IMR-90 (cell line): Measurements from ENCODE around the gene ANP32B.

ENCODE experiments used
- CEBPB ChIP-seq: IDR thresholded peaks from 2 replicates; pipeline ENCODE4 v1.6.1; 2012; ENCODE audit warnings: low read depth, low read length, improper control_type of control experiment
- MAFK ChIP-seq: IDR thresholded peaks from 2 replicates; pipeline ENCODE4 v1.6.1; 2012; ENCODE audit warnings: low read depth, low read length, improper control_type of control experiment
- POLR2A ChIP-seq: IDR thresholded peaks from 2 replicates; pipeline ENCODE4 v1.6.1; 2012; ENCODE audit warnings: mild to moderate bottlenecking, low read depth, low read length
- RCOR1 ChIP-seq: IDR thresholded peaks from 2 replicates; pipeline ENCODE4 v1.6.1; 2012; ENCODE audit warnings: mild to moderate bottlenecking, low read length, improper control_type of control experiment; ENCODE audit not compliant: insufficient replicate concordance
- TF ChIP-seq, protein P1 (sequence below): conservative IDR thresholded peaks from 2 replicates; pipeline ENCODE4 v1.5.1; 2012; ENCODE audit warnings: mild to moderate bottlenecking, low read depth, low read length, improper control_type of control experiment

DNA sequence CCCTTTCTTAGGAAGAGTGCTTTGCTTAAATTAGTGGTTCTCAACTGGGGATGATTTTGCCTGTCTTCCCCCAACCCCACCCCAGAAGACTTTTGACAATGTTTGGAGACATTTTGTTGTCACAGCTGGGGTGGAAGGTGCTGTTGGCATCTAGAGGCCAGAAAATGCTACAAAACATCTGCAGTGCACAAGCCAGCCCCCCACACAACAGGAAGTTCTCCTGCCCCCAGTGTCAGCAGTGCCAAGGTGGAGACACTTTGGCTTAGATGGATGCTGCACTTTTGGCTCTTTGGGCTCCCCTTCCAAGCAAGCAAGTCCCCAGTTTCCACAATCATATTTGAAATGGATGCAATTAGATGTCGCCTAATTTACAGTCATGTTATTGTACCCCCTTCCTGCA lies 47.9 kb upstream of the ANP32B start:
- TF ChIP-seq, protein P1, sequence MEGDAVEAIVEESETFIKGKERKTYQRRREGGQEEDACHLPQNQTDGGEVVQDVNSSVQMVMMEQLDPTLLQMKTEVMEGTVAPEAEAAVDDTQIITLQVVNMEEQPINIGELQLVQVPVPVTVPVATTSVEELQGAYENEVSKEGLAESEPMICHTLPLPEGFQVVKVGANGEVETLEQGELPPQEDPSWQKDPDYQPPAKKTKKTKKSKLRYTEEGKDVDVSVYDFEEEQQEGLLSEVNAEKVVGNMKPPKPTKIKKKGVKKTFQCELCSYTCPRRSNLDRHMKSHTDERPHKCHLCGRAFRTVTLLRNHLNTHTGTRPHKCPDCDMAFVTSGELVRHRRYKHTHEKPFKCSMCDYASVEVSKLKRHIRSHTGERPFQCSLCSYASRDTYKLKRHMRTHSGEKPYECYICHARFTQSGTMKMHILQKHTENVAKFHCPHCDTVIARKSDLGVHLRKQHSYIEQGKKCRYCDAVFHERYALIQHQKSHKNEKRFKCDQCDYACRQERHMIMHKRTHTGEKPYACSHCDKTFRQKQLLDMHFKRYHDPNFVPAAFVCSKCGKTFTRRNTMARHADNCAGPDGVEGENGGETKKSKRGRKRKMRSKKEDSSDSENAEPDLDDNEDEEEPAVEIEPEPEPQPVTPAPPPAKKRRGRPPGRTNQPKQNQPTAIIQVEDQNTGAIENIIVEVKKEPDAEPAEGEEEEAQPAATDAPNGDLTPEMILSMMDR = no peak
- TF ChIP-seq MAFK = no peak
- no peak for TF ChIP-seq POLR2A
- no peak for TF ChIP-seq RCOR1
- TF ChIP-seq CEBPB = no peak
